GM18951 (cell line): Measurements from ENCODE around the gene MYL9.
"Not testable (repeated sequence)": the region's sequence is repeated elsewhere in the genome, so short reads cannot be mapped to it uniquely, and the experiment has no call there.

ENCODE experiments used
- POLR2A ChIP-seq: IDR thresholded peaks from 4 replicates; pipeline ENCODE4 v1.6.1; 2011; ENCODE audit warnings: mild to moderate bottlenecking; ENCODE audit not compliant: insufficient read length, insufficient read depth; ENCODE audit errors: extremely low read depth
- in situ Hi-C: fragments of 300-500 bp; cut with MboI; formaldehyde crosslinking; loops from one replicate; pipeline ENCODE4 v1.12.0; 2022; ENCODE audit warnings: low sequenced_read_pairs, mixed read lengths, inconsistent platforms; ENCODE audit not compliant: unreplicated experiment

MYL9 gene

DNA sequence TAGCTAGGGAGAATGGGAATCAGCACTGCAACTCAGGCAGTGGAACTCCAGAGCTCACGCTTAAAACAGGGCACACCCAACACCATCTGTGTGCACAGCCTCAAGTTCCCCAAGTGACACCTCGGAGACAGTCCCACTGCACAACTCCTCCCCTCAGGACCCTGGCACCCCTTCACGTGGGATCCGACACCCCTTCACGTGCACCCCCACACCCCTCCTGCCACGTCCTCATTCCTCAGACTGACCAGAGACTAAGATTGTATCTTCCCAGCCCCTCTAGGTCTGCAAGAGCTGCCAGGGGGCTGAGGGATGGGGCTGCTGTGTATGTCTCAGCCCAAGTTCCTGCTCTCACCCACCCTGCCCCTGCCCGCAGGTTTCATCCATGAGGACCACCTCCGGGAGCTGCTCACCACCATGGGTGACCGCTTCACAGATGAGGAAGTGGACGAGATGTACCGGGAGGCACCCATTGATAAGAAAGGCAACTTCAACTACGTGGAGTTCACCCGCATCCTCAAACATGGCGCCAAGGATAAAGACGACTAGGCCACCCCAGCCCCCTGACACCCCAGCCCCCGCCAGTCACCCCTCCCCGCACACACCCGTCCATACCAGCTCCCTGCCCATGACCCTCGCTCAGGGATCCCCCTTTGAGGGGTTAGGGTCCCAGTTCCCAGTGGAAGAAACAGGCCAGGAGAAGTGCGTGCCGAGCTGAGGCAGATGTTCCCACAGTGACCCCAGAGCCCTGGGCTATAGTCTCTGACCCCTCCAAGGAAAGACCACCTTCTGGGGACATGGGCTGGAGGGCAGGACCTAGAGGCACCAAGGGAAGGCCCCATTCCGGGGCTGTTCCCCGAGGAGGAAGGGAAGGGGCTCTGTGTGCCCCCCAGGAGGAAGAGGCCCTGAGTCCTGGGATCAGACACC is 7.6 kb downstream of the MYL9 start:
- TF ChIP-seq POLR2A = no peak
- in situ Hi-C loops = no loop called here

DNA sequence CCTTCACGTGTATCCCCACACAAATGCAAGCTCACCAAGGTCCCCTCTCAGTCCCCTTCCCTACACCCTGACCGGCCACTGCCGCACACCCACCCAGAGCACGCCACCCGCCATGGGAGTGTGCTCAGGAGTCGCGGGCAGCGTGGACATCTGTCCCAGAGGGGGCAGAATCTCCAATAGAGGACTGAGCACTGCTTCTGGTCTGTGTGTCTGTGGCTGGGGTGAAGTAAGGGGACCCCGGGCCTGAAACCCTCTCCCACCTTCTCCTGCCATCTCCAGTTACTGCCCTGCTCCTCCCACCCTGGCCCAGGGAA is 8.3 kb downstream of the MYL9 start:
- no peak for TF ChIP-seq POLR2A

DNA sequence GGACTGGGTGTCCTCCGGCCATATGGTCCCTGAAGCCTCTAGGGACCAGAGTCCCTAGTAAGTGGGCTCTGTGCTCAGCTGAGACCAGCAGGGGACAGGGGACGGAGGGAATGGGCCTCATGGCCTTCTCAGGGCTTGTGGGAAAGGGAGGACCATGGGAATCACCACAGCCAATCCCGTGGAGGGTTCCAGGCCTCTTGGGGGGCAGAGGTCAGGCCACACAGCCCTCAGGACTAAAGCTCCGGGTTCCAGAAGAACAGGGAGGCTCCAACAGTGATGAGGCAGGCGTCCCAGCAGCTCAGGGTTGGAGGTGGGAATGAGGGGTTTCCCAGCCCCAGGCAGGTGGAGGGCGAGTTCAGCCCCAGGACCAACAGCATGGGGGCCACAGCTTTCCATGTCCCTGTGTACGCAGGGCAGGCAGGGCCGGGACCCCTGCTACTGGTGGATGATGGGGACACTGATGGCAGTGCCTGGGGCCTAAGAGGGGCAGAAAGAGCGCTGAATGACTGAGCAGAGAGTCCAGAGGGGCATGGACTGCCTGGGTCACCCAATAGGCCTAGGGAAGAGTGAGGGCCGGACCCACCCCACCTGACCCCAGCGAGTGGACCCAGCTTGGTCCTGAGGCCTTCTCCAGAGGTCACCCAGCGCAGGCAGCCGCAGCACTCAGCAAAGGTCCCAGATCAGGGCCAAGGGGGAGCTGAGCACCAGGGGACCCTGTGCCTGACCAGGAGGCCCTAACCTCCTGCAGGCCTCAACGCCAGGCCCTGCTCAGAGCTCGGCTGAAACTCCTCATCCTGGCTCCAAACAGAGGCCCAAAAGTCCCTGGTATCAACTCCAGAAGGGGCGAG is 8.8 kb downstream of the MYL9 start:
- TF ChIP-seq POLR2A = no peak
- in situ Hi-C loops = no loop called here

More for the DNA sequence above, 8.3 kb downstream of the MYL9 start:
- in situ Hi-C loops = no loop called here

DNA sequence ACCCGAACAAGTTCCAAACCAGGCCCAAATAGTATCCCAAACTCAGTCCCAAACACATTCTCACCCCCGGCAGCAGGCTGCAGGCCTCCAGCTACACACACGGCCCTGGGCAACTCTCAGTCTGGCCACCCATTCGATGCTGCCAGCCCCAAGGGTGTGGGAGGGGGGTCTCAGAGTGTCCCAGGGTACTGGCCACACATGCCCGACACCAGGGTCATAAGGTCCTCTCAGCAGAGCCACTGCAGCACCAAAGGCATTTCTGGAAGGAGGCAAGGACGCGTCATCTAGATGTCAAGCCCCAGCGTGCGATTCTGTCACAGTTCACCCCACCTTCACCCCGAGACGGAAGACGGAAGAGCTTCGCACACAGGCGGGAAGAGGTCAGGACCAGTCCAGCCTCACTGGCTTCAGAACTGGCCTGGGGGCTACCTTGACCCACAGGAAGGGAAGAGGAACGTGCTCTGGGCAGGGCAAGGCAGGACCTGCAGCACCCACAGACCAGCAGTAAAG is 9.5 kb downstream of the MYL9 start:
- TF ChIP-seq POLR2A = no peak
- in situ Hi-C loops = no loop called here

DNA sequence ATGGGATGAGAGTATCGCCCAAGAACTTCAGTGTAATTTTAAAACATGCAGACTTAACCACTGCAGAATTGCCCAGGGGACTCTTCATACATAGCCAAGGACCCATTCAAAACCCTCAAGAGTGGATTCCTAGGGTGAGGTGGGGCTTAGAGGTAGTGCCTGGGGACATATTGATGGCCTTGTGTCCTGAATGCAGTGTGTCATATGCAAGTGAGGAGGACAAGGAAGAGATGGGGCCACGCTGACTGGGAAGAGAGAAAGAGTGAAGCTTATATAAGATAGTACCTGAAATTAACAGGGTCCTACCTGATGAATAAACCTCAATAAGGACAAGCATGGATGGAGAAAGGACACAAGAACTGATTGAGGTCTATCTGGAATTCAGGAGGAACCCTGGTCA is 13.9 kb downstream of the MYL9 start:
- no peak for TF ChIP-seq POLR2A
- in situ Hi-C loops = no loop called here

DNA sequence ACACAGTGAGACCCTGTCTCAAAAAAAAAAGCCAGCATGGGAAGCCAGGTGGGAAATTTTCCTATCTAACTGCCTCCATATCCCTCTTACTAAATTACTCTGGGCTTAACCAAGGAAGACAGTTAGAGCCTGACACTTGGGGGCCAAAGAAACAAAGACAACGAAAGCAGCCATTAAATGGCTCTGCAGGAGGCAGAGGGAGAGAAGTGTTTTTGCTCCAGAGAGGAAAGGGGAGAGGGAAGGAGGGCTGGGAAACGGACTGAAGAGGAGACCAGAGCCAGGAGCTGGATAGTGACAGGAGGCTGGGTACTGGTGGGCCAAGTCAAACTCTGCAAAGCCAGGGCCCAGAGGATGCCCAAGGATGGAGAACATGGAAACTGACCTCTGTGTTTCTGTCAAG is 21.4 kb downstream of the MYL9 start:
- no peak for TF ChIP-seq POLR2A
- in situ Hi-C loops = no loop called here

DNA sequence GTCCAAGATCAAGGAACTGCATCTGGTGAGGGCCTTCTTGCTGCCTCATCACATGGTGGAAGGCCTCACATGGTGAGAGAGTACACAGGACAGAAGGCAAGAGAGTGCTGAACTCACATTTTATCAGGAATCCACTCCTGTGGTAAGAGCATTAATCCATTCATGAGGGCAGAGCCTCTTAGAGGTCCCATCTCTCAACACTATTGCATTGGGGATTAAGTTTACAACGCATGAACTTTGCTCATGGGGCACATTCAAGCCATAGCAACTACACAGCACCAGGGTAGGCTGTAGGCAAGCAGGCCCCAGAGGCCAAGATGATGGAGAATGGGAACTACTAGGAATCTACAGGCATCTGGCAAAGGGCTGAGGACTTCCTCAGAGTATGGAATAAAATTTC is 22.1 kb downstream of the MYL9 start:
- TF ChIP-seq POLR2A = no peak
- in situ Hi-C loops = no loop called here

DNA sequence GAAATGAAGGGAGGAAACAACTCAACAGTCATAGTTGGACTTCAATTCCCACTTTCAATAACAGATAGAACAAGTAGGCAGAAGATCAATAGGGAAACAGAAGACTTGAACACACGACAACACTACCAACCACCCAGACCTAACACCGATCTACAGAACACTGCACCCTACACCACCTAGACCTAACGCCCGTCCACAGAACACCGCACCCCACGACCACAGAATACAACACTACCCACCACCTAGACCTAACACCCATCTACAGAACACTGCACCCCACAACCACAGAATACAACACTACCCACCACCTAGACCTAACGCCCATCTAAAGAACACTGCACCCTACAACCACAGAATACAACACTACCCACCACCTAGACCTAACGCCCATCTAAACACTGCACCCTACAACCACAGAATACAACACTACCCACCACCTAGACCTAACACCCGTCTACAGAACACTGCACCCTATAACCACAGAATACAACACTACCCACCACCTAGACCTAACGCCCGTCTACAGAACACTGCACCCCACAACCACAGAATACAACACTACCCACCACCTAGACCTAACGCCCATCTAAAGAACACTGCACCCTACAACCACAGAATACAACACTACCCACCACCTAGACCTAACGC is 22.9 kb downstream of the MYL9 start:
- in situ Hi-C loops = not testable (repeated sequence)

DNA sequence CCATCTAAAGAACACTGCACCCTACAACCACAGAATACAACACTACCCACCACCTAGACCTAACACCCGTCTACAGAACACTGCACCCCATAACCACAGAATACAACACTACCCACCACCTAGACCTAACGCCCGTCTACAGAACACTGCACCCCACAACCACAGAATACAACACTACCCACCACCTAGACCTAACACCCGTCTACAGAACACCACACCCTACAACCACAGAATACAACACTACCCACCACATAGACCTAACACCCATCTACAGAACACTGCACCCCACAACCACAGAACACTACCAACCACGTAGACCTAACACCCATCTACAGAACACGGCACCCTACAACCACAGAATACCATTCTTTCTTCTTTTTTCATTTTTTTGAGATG is 23.4 kb downstream of the MYL9 start:
- in situ Hi-C loops = not testable (repeated sequence)

DNA sequence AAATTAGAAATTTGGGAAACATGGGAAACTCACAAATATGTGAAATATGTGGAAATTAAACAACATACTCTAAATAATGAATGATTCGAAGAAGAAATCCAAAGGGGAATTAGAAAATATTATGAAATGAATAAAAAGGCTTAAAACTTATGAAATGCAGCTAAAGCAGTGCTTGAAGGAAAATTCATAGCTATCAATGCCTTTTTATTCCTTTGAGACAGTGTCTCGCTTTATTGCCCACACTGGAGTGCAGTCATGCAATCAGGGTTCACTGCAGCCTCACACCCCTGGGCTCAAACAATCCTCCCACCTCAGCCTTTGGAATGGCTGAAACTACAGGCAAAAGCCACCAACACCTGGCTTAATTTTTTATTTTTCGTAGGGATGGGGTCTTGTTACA is 24.2 kb downstream of the MYL9 start:
- in situ Hi-C loops = no loop called here
- TF ChIP-seq POLR2A = no peak

DNA sequence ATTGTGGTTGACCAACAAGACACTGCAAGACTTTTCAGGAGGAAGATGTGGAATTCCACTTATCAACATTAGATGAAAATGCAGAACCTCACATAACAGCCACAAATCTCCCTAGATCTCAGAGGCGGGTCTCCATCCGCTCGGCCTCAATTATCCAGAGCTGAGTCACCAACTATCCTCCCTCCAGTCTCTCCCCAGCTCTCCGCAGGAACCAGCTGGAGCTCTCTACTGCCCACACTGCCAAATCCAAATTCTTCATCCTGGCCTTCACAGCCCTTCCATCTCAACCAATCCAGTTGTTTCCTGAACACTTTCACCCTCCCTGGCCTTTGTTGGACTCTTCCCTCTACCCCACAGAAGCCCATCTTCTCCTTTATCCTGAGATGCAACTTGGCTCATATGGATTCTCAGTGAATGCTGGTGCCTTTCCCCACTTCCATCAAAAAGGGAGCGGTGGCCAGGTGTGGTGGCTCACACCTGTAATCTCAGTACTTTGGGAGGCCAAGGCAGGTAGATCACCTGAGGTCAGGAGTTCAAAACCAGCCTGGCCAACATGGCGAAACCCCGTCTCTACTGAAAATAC is 28.6 kb downstream of the MYL9 start:
- no peak for TF ChIP-seq POLR2A
- in situ Hi-C loops = no loop called here

DNA sequence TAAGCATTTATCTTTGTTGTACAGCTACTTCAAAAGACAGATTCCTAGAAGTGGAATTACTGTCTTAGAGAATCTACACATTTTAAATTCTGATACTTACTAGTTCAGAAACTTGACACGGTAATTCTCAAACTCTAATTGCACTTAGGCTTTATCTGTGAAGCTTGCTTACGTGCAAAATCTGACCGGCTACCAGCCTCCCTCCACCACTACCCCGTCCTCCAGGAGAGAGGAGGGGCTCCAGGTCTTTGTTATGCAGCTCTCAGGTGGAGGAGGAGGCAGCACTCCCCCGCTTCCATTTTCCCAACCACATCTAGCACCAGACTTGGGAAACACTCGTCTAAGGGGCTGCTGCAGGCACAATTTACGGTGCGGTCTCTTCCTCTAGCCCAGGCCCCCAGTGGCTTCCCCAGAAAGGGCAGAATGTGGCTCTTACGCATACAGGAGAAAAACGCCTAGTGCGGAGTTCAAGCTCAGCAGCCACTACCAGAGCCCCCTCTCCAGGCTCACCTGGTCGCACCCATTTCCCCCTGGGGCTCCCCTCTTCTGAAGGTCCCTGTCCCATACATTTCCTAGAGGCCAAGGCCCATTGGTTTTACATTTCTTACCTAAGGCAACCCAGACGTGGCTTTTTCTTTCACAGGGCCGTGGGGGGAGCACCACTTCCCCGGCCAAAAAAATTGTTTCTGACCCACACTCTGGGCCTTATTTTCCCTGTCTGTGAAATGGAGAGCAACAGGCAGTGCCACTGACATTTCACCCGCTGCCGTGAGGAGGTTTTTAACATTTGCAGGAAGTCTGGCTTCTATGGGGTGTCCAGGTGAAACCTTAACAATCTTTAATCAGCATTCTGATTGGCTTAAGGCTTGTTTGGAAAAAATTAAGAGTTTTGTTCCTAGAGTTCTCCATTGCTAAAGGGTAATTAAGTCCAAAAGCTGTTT is 30.5 kb downstream of the MYL9 start:
- in situ Hi-C loops = no loop called here
- no peak for TF ChIP-seq POLR2A

DNA sequence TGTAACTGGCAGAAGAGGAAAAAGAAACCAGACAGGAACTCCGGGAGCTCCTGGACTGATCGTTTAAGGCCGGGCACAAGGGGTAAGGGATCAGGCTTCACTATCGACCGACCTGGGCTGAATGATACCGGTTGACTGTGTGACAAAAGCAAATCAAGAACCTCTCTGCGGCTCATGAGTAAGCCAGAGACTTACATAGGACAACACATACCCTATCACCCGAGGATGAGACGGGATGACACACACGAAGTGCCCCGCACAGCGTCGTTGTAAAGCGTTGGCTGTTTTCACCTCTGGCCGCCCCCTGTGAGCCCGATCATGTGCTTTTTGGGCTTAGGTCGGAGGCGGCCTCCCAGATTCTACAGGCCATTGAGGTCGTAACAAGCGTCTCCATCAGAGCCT is 31.4 kb downstream of the MYL9 start:
- no peak for TF ChIP-seq POLR2A
- in situ Hi-C loops = no loop called here
